Right lobe of liver (tissue), 6 donors: ENCODE measurements around the gene ZNF532. TPM values are rescaled to one million over a fixed set of nuclear protein-coding genes. Genes with fewer than 3 reads are reported as not detected.

Experiments used
- ATAC-seq, 4 donors: fragments of 200-7000 bp; cut with Tn5 transposase; one replicate each; pipeline ENCODE4 v1.9.1; 2020; ENCODE audit warnings: mild to moderate bottlenecking in 4 of 4, moderate library complexity in 4 of 4
- DNase-seq, 3 donors: peaks; one replicate each; pipeline ENCODE4 v3.0.0-alpha.2; 2020
- H3K27ac ChIP-seq, 3 donors: fragments of 200-600 bp; one replicate each; pipeline ENCODE4 v1.8.0; 2022
- H3K27me3 ChIP-seq, 2 donors: fragments of 200-600 bp; one replicate each; pipeline ENCODE4 v1.8.0; 2022
- H3K36me3 ChIP-seq, 4 donors: fragments of 200-600 bp; sonication (generic) in 1 of 4; one replicate each; pipeline versions ENCODE4 v1.5.1 to v1.8.0; 2017 to 2022; ENCODE audit warnings: control low read depth in 1 of 4
- H3K4me1 ChIP-seq, 4 donors: fragments of 200-600 bp; sonication (generic) in 1 of 4; one replicate each; pipeline versions ENCODE4 v1.5.1 to v1.8.0; 2017 to 2022; ENCODE audit warnings: control low read depth in 1 of 4
- H3K4me3 ChIP-seq, 3 donors: fragments of 200-600 bp; one replicate each; pipeline ENCODE4 v1.8.0; 2022
- H3K9me3 ChIP-seq, 4 donors: fragments of 200-600 bp; sonication (generic) in 1 of 4; one replicate each; pipeline versions ENCODE4 v1.5.1 to v1.8.0; 2017 to 2022; ENCODE audit warnings: control low read depth in 1 of 4
- CTCF ChIP-seq, 4 donors: fragments of 200-600 bp in 3 of 4; fragments of 450-650 bp in 1 of 4; IDR thresholded peaks; one replicate each; pipeline versions ENCODE4 v1.5.1 to v1.8.0; 2016 to 2022; ENCODE audit warnings: antibody characterized with exemption in 4 of 4, mild to moderate bottlenecking in 2 of 4
- POLR2A ChIP-seq: fragments of 450-650 bp; IDR thresholded peaks from one replicate; pipeline ENCODE4 v1.6.1; 2017; ENCODE audit warnings: antibody characterized with exemption, mild to moderate bottlenecking
- WGBS: methylation state at CpG from one replicate; pipeline ENCODE4 v1.1.6; 2018; ENCODE audit warnings: low coverage, low lambda C conversion rate; ENCODE audit not compliant: insufficient coverage; ENCODE audit errors: missing lambda C conversion rate; 5-methylcytosine and 5-hydroxymethylcytosine counted together
- intact Hi-C, 2 donors: fragments of 100-400 bp; cut with DNase I; formaldehyde crosslinking; loops; one replicate each; pipeline versions ENCODE4 v1.11.2 to v1.14.1; 2022
- total RNA-seq, 6 experiments: library from RNA; depleted of rRNA in 2 of 6; stranded (reverse); fragments of >200 nt in 2 of 6; fragmentation: NEBNext Ultra II Directional in 3 of 6; extraction: Animal tissue kit (Norgen Biotek cat#: 25700) in 3 of 6; gene quantifications; one replicate each; pipeline versions ENCODE4 v1.1.0 to v1.2.4, GENCODE V29; 2016 to 2023
- donor health status: DM: no; HTN: yes; CAD: no.
- donor health status: DM: no; HTN: no; CAD: no.
- donor health status: DM: no; HTN: no; CAD: no.
- donor health status: DM: no; HTN: yes; CAD: no.
- donor health status: DM: no; HTN: yes; CAD: no.

Gene ZNF532
- total RNA-seq, 6 experiments from 2014 or later, result 2.0 to 6.4 (median 3.2) TPM

DNA sequence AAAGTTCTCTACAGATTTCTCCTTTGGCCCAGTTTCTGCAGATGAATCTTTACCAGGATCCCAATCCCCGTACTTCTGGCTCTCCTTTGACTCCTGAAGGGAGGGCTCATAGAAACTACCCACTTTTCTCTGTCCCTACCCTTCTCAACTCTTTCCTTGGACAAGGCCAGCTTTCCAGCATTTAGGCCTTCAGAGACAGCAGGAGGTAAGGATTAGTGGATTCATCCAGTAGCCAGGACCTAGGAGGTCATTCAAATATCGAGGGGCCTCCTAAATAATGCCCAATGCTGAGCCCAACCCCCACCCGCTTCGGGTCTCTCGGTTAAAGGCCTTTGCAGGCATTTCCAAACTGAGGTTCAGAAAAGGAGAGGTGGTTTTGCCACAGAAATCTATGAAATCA is 4.8 kb upstream of the ZNF532 start:
- Histone ChIP-seq H3K4me1 (peaks cover 0 to 10% (median 0%) of the 10 kb centered on the region in 4 donors), H3K27ac (no peak overlapping the region), H3K27me3 (no peaks in the 10 kb centered on the region), H3K4me3 (no peak overlapping the region), H3K9me3 (no peaks in the 10 kb centered on the region), H3K36me3 (no peaks in the 10 kb centered on the region)
- no peak for ATAC-seq
- TF ChIP-seq POLR2A, result no peak
- TF ChIP-seq CTCF (IDR thresholded peaks at IDR 0.05), result no peak
- intact Hi-C loops, result no loop called here
- DNase-seq, result no peak
- WGBS, result 50% methylated on average over 5 of the region's 5 CpGs

DNA sequence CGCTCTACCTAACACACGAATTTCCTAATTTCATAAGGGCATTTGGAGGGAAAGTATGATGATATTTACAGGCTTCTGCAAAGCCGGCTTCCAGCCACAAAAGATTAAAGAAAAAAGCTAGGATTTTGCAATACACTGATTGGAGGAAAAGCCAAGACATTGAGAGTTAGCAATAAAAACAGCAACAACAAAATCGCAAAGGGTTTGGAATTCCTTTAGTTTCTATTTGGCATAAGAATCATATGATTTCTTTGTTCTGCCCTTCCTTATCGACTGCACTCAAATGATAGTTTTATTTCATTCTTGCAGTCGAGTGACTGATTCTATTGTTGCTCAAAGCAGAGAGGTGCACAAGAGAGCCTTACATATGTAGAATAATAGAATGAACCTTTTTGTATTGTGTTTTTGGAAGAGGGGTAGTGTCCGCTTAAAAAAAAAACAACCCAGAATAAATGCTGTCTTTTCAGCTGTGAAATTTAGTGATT is 3.9 kb upstream of the ZNF532 start:
- TF ChIP-seq CTCF (IDR thresholded peaks at IDR 0.05) (no peak), POLR2A (no peak)
- intact Hi-C loops, result no loop called here
- WGBS, result 63% methylated on average over 7 of the region's 7 CpGs
- Histone ChIP-seq H3K27me3 (no peaks in the 10 kb centered on the region), H3K4me3 (no peak overlapping the region), H3K36me3 (no peaks in the 10 kb centered on the region), H3K27ac (no peak overlapping the region), H3K4me1 (peaks cover 0 to 10% (median 0%) of the 10 kb centered on the region in 4 donors), H3K9me3 (no peaks in the 10 kb centered on the region)
- ATAC-seq (no peak), DNase-seq (no peak)

- Histone ChIP-seq H3K27me3 (no peaks in the 10 kb centered on the region), H3K27ac (no peak overlapping the region), H3K4me1 (peaks cover 0 to 10% (median 0%) of the 10 kb centered on the region in 4 donors), H3K36me3 (no peaks in the 10 kb centered on the region), H3K4me3 (no peak overlapping the region), H3K9me3 (no peaks in the 10 kb centered on the region)
- DNase-seq, result no peak
- TF ChIP-seq CTCF (IDR thresholded peaks at IDR 0.05) (no peak), POLR2A (no peak)
- no peak for ATAC-seq
- WGBS, result 91% methylated on average over 3 of the region's 3 CpGs
- intact Hi-C loops, result no loop called here
These were observed 3.3 kb upstream of the ZNF532 start for GRCh38 chr18:58861353-58861752.

GRCh38 chr18:58861861-58862301 is 2.8 kb upstream of the ZNF532 start:
- TF ChIP-seq POLR2A (no peak), CTCF (IDR thresholded peaks at IDR 0.05) (no peak)
- Histone ChIP-seq H3K4me3 (no peak overlapping the region), H3K4me1 (peaks cover 0 to 10% (median 0%) of the 10 kb centered on the region in 4 donors), H3K36me3 (no peaks in the 10 kb centered on the region), H3K9me3 (no peaks in the 10 kb centered on the region), H3K27ac (no peak overlapping the region), H3K27me3 (no peaks in the 10 kb centered on the region)
- DNase-seq, result no peak
- WGBS, result 56% methylated on average over 5 of the region's 5 CpGs
- ATAC-seq, result no peak
- intact Hi-C loops, result no loop called here

- intact Hi-C loops, result no loop called here
- Histone ChIP-seq H3K4me3 (no peak overlapping the region), H3K4me1 (peaks cover 0 to 10% (median 0%) of the 10 kb centered on the region in 4 donors)
These were observed 2.3 kb upstream of the ZNF532 start for GRCh38 chr18:58862356-58862755.

More at GRCh38 chr18:58862356-58862755, 2.3 kb upstream of the ZNF532 start:
- DNase-seq, result no peak
- 95% methylated on average over 10 of the region's 10 CpGs for WGBS
- Histone ChIP-seq H3K27ac (peak overlapping the region; percentile 70 to 76 (median 75)), H3K27me3 (no peaks in the 10 kb centered on the region), H3K9me3 (no peaks in the 10 kb centered on the region), H3K36me3 (no peaks in the 10 kb centered on the region)
- TF ChIP-seq CTCF (IDR thresholded peaks at IDR 0.05), result no peak
- no peak for TF ChIP-seq POLR2A
- ATAC-seq, result no peak
